Liver (tissue), 3 donors: ENCODE data around the gene SLC29A3.

Experiments used
- EGR1 ChIP-seq, 2 donors: IDR thresholded peaks; 2 replicates each; pipeline ENCODE4 v1.6.1; 2016 to 2018; ENCODE audit warnings: antibody characterized with exemption in 2 of 2, low read depth in 2 of 2
- FOXA2 ChIP-seq: IDR thresholded peaks from 2 replicates; pipeline ENCODE4 v1.6.1; 2016; ENCODE audit warnings: antibody characterized with exemption
- JUND ChIP-seq, 2 donors: IDR thresholded peaks; 2 replicates each; pipeline ENCODE4 v1.6.1; 2016; ENCODE audit warnings: antibody characterized with exemption in 2 of 2
- RAD21 ChIP-seq, 2 donors: IDR thresholded peaks; 2 replicates each; pipeline ENCODE4 v1.6.1; 2016; ENCODE audit warnings: antibody characterized with exemption in 2 of 2, mild to moderate bottlenecking in 2 of 2
- RXRA ChIP-seq, 2 donors: IDR thresholded peaks; 2 replicates each; pipeline ENCODE4 v1.6.1; 2017 to 2018; ENCODE audit warnings: antibody characterized with exemption in 2 of 2, mild to moderate bottlenecking in 1 of 2
- TAF1 ChIP-seq: conservative IDR thresholded peaks from 2 replicates; pipeline ENCODE4 v1.6.1; 2016; ENCODE audit warnings: antibody characterized with exemption, mild to moderate bottlenecking
- YY1 ChIP-seq: IDR thresholded peaks from 2 replicates; pipeline ENCODE4 v1.6.1; 2016; ENCODE audit warnings: antibody characterized with exemption, mild to moderate bottlenecking
- TF ChIP-seq, protein P1 (sequence below): fragments of 150-350 bp; IDR thresholded peaks from 2 replicates; pipeline ENCODE4 v1.5.1; 2017; ENCODE audit warnings: improper control_type of control experiment, low read depth, low read length; ENCODE audit not compliant: missing input control
- TF ChIP-seq, protein P2 (sequence below): IDR thresholded peaks from 2 replicates; pipeline ENCODE4 v1.6.1; 2016; ENCODE audit warnings: antibody characterized with exemption
- TF ChIP-seq, protein P3 (sequence below): IDR thresholded peaks from 2 replicates; pipeline ENCODE4 v1.6.1; 2016; ENCODE audit warnings: antibody characterized with exemption
- TF ChIP-seq, protein P4 (sequence below): IDR thresholded peaks from 2 replicates; pipeline ENCODE4 v1.6.1; 2016; ENCODE audit warnings: antibody characterized with exemption
- TF ChIP-seq, protein P5 (sequence below): IDR thresholded peaks from 2 replicates; pipeline ENCODE4 v1.6.1; 2016; ENCODE audit warnings: antibody characterized with exemption, mild to moderate bottlenecking
- donor health status: healthy.
- donor health status: healthy.

DNA sequence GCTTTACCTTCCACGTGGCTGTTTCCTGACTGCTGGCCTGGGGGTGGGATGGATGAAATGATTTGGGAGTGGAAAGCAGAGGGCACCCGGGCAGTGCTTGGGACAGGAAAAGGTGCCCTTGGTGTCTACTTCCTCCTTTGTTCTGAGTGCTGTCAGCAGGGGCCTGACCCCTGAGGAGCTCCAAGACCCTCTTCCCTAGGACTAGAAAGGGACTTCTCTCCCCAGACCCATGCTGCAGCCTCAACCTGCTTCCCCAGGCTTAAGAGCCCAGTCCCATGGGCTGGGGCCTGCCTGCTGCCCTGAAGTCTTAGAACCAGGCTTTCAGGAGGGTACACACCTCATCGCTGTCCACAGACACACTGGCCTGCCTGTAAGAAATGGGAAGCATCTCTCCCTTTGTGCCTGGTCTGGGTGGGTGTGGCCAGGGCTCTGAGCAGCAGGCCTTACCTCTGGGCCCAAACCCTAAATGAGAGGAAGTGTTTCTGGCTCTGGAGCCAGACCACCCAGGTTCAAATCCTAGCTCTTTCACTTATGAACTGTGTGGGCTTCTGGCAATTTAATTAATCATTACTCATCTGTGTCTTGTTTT lies 90.6 kb downstream of the SLC29A3 start:
- TF ChIP-seq, protein P1, sequence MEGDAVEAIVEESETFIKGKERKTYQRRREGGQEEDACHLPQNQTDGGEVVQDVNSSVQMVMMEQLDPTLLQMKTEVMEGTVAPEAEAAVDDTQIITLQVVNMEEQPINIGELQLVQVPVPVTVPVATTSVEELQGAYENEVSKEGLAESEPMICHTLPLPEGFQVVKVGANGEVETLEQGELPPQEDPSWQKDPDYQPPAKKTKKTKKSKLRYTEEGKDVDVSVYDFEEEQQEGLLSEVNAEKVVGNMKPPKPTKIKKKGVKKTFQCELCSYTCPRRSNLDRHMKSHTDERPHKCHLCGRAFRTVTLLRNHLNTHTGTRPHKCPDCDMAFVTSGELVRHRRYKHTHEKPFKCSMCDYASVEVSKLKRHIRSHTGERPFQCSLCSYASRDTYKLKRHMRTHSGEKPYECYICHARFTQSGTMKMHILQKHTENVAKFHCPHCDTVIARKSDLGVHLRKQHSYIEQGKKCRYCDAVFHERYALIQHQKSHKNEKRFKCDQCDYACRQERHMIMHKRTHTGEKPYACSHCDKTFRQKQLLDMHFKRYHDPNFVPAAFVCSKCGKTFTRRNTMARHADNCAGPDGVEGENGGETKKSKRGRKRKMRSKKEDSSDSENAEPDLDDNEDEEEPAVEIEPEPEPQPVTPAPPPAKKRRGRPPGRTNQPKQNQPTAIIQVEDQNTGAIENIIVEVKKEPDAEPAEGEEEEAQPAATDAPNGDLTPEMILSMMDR, result no peak
- TF ChIP-seq, protein P2, sequence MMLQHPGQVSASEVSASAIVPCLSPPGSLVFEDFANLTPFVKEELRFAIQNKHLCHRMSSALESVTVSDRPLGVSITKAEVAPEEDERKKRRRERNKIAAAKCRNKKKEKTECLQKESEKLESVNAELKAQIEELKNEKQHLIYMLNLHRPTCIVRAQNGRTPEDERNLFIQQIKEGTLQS, result no peak
- TF ChIP-seq RXRA (IDR thresholded peaks at IDR 0.05), result no peak
- no peak for TF ChIP-seq JUND (IDR thresholded peaks at IDR 0.05)
- TF ChIP-seq, protein P3, sequence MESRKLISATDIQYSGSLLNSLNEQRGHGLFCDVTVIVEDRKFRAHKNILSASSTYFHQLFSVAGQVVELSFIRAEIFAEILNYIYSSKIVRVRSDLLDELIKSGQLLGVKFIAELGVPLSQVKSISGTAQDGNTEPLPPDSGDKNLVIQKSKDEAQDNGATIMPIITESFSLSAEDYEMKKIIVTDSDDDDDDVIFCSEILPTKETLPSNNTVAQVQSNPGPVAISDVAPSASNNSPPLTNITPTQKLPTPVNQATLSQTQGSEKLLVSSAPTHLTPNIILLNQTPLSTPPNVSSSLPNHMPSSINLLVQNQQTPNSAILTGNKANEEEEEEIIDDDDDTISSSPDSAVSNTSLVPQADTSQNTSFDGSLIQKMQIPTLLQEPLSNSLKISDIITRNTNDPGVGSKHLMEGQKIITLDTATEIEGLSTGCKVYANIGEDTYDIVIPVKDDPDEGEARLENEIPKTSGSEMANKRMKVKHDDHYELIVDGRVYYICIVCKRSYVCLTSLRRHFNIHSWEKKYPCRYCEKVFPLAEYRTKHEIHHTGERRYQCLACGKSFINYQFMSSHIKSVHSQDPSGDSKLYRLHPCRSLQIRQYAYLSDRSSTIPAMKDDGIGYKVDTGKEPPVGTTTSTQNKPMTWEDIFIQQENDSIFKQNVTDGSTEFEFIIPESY, result no peak
- no peak for TF ChIP-seq FOXA2
- TF ChIP-seq, protein P4, sequence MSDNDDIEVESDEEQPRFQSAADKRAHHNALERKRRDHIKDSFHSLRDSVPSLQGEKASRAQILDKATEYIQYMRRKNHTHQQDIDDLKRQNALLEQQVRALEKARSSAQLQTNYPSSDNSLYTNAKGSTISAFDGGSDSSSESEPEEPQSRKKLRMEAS, result no peak
- no peak for TF ChIP-seq RAD21 (IDR thresholded peaks at IDR 0.05)
- TF ChIP-seq EGR1 (IDR thresholded peaks at IDR 0.05; ENCODE audit: low read depth in 2 of 2), result no peak
- no peak for TF ChIP-seq YY1
- TF ChIP-seq TAF1, result no peak
- TF ChIP-seq, protein P5, sequence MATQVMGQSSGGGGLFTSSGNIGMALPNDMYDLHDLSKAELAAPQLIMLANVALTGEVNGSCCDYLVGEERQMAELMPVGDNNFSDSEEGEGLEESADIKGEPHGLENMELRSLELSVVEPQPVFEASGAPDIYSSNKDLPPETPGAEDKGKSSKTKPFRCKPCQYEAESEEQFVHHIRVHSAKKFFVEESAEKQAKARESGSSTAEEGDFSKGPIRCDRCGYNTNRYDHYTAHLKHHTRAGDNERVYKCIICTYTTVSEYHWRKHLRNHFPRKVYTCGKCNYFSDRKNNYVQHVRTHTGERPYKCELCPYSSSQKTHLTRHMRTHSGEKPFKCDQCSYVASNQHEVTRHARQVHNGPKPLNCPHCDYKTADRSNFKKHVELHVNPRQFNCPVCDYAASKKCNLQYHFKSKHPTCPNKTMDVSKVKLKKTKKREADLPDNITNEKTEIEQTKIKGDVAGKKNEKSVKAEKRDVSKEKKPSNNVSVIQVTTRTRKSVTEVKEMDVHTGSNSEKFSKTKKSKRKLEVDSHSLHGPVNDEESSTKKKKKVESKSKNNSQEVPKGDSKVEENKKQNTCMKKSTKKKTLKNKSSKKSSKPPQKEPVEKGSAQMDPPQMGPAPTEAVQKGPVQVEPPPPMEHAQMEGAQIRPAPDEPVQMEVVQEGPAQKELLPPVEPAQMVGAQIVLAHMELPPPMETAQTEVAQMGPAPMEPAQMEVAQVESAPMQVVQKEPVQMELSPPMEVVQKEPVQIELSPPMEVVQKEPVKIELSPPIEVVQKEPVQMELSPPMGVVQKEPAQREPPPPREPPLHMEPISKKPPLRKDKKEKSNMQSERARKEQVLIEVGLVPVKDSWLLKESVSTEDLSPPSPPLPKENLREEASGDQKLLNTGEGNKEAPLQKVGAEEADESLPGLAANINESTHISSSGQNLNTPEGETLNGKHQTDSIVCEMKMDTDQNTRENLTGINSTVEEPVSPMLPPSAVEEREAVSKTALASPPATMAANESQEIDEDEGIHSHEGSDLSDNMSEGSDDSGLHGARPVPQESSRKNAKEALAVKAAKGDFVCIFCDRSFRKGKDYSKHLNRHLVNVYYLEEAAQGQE, result no peak
